HEK293 (cell line): Measurements from ENCODE around the gene ABCC10.

Experiments used
- CTCF ChIP-seq: fragments of 450-650 bp; formaldehyde crosslinking; IDR thresholded peaks from 2 replicates; pipeline ENCODE4 v1.5.1; 2016; ENCODE audit warnings: missing biosample characterization, missing genetic modification characterization
- ZNF138 ChIP-seq: fragments of 450-650 bp; formaldehyde crosslinking; IDR thresholded peaks from 2 replicates; pipeline ENCODE4 v1.5.1; 2016; ENCODE audit warnings: missing biosample characterization, missing genetic modification characterization, borderline replicate concordance
- ZNF610 ChIP-seq: fragments of 450-650 bp; formaldehyde crosslinking; IDR thresholded peaks from 2 replicates; pipeline ENCODE4 v1.5.1; 2016; ENCODE audit warnings: missing biosample characterization, missing genetic modification characterization, borderline replicate concordance
- ZSCAN5A ChIP-seq: fragments of 450-650 bp; formaldehyde crosslinking; IDR thresholded peaks from 2 replicates; pipeline ENCODE4 v1.5.1; 2016; ENCODE audit warnings: missing biosample characterization, missing genetic modification characterization

- TF ChIP-seq CTCF (tag by site-specific recombination) (no peak), ZSCAN5A (tag by site-specific recombination) (no peak), ZNF138 (tag by site-specific recombination) (no peak), ZNF610 (tag by site-specific recombination) (no peak)
These were observed 32.7 kb downstream of the ABCC10 start for GRCh38 chr6:43460032-43460431.
